OCI-LY1 (cell line): ENCODE data around the gene PLSCR2.

Source experiments
- CTCF ChIP-seq: fragments of 200-600 bp; sonication (generic), shearing (Covaris generic); IDR thresholded peaks from 2 replicates; pipeline ENCODE4 v1.5.1; 2017; ENCODE audit warnings: mild to moderate bottlenecking, antibody characterized with exemption, low read length, moderate library complexity, mixed read lengths
- EZH2 ChIP-seq: fragments of 200-600 bp; sonication (generic), shearing (Covaris generic); IDR thresholded peaks from 2 replicates; pipeline ENCODE4 v1.8.0; 2017; ENCODE audit warnings: borderline replicate concordance, mixed run types, mild to moderate bottlenecking, antibody characterized with exemption, low read length, moderate library complexity, mixed read lengths

- no peak for TF ChIP-seq CTCF
- TF ChIP-seq EZH2: no peak
Observed at GRCh38 chr3:146384786-146385185, 84.6 kb downstream of the PLSCR2 start.
